ENCODE data around the gene HEATR9.

Gene HEATR9

GRCh38 chr17:35867574-35867973 lies 1.1 kb downstream of the HEATR9 start:
- in situ Hi-C loops (cut with HindIII; ENCODE audit: low sequenced_read_pairs) = no loop called here

DNA sequence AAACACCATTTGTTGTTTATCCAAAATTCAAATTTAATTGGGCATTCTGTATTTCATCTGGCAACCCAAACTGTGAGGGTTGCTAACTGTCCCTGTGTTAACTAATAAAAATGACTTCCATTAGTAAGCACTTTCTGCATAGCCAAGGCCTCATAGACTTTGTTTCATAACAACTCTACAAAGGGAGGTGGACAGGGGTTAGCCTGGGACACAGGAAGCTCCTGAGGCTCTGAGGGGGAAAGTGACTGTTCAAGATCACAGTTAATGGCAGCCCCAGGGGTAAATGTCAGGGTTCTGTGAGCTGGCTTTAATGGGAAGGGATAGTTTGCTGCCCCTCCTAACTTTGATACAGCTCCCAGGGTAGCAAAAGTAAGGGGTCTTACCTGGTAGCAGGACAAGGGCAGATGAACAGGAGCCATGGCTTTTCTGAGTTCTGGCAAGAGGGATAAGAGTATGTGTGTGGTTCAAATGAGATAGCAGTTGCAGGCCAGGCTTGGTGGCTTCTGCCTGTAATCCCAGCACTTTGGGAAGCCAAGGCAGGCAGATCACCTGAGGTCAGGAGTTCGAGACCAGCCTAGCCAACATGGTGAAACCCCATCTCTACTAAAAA lies 2.2 kb downstream of the HEATR9 start:
- in situ Hi-C loops (cut with HindIII; ENCODE audit: low sequenced_read_pairs) = no loop called here

DNA sequence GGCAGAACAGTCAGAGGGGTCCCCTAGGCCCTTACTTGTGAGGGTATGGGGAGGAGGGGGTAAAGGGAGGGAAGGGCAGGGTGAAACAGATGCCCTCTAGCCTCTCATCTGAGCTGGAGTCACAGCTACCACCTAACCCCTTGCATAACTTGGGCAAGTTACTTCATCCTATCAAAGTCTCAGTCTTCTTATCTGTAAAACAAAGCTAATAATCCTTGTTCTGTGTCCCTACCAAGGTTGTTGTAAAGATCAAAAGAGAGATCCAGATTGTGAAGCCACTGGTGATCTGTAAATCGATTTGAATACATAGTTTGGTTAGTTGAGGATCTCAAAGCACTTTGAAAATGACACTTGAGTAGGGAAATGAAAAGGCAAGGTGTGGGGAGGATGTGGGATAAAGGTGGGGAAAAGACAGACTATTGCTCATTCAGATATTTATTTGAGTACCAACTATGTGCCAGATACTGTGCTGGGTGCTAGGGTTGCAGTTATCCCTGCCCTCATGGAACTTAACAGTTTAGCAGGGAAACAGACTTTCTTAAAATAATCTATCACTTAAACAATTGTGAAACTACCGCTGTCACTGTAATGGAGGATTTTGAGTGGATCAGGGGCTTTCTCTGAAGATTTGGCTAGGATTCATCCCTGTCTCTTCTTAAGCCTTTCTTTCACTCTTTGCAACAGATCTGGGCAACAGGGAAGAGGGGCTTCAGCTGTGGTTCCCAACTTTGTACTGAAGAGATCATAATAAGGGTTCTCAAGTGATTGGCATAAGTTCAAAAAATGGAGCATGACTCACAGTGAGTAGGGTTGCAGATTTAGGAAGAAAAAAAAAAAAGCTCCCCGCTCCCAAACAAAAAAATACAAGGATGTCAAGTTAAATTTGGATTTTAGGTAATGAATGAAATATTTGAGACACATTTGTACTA lies 3.0 kb downstream of the HEATR9 start:
- in situ Hi-C loops (cut with HindIII; ENCODE audit: low sequenced_read_pairs) = no loop called here

DNA sequence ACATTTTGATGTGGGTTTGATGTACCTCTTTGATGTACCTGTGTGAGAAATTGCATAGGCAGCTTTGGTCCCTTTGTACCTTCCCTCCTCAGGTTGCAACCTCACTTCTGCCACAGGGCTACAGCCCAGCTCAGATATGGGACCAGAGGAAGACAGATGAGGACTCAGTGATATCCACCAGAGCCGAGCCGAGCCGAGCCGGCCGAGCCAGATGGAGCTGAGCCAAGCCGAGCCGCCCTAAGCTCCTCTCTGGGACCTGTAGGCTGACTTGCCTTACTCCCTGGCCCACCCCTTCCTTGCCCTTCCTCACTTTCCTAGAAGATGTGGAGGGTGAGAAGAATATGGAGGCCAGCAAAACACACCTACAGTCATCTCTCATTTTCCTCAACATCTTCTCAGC lies 3.8 kb downstream of the HEATR9 start:
- in situ Hi-C loops (cut with HindIII; ENCODE audit: low sequenced_read_pairs) = no loop called here

GRCh38 chr17:35856603-35857002 lies 12.1 kb downstream of the HEATR9 start:
- in situ Hi-C loops (cut with HindIII; ENCODE audit: low sequenced_read_pairs) = no loop called here

DNA sequence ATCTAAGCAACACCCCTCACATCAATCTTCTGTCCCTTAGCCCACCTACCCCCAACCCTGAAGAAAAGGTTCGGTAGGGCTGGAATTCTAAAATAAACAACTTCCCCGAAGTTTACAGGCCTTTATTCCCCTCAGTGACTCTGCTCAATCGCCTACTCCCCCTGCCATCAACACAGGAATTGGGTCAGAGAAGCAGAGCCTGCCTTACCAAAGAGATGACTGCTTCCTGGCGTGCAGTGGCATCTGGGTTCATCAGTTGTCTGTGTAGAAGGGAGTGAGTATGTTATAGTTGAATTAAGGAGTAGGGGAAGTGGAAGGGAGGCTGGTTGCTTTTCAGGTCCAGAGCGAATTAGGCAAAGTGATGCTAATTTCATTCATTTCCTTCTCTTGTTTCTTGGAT lies 12.7 kb downstream of the HEATR9 start:
- in situ Hi-C loops (cut with HindIII; ENCODE audit: low sequenced_read_pairs) = no loop called here

DNA sequence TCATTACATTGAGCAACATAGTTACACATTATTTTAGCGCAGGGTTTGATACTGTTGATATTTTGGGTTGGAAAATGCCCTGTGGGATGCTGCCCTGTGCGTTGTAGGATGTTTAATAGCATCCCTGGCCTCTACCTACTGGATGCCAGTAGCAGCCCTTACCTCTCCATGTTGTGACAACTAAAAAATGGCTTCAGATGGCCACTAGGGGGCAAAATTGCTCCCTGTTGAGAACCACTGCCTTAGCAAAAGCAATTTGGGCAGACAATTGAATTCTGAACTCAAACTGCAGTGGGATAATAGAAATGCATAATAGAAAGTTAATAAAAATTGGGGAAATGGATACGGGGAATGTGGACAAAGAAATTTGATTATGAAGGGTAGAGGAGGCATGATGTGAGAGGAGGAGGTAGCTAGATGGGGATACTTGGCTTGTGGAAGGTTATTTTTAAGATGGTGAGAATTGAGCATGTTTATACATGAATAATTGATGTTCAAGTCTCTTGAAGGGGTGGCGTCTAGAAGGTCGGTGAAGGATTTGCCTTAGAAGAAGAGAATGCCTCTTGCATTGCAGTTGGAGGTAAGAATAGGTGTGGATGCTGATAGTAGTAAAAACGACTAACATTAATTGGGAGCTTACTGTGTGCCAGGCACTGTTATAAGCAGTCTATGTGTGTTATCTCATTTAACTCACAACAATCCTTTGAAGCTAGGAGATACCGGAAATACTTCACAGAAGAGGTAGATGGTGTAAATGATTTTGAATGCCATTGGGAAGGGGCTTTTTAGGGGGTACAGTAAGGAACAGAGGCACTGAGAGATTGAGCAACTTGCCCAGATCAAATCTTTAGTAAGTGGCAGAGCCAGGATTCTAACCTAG lies 19.0 kb downstream of the HEATR9 start:
- in situ Hi-C loops (cut with HindIII; ENCODE audit: low sequenced_read_pairs) = no loop called here

GRCh38 chr17:35847633-35848373 lies 20.9 kb downstream of the HEATR9 start:
- in situ Hi-C loops (cut with HindIII; ENCODE audit: low sequenced_read_pairs) = no loop called here

GRCh38 chr17:35847006-35847405 lies 21.7 kb downstream of the HEATR9 start:
- in situ Hi-C loops (cut with HindIII; ENCODE audit: low sequenced_read_pairs) = no loop called here

DNA sequence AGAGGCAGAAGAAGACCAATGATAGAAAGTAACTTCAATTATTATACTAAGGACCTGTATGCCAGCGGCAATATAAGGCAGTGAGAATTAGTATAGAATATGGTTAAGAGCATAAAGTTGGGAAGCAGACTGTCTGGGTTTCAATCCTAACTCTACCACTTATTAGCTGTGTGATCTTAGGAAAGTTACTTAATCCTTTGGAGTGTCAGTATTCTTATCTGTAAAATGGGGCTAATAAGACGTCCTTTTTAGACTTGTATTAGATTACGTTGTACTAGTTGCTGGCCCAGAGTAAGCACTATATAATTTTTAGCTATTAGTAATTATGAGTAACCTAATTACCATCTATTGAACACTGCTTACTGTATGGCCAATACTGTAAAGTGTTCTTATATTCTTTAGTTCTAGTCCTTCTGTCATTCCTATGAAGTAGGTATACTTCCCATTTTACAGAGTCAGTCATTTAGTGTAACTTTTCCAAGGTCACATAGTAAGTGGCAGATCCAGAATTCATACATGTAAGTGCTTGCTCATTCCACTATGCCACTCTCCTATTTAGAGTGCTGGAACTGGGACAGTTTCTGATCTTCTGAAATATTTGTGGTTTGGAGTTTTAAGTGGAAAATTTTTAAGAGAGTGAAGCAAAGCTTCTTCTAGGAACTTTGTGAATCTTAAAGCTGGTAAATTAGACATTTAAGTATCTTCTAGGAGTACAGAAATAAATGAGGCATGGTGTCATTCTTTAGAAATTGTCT lies 22.5 kb downstream of the HEATR9 start:
- in situ Hi-C loops (cut with HindIII; ENCODE audit: low sequenced_read_pairs) = no loop called here

GRCh38 chr17:35844547-35844946 lies 24.1 kb downstream of the HEATR9 start:
- in situ Hi-C loops (cut with HindIII; ENCODE audit: low sequenced_read_pairs) = no loop called here

GRCh38 chr17:35843698-35844097 lies 25.0 kb downstream of the HEATR9 start:
- in situ Hi-C loops (cut with HindIII; ENCODE audit: low sequenced_read_pairs) = no loop called here

GRCh38 chr17:35842239-35842638 lies 26.5 kb downstream of the HEATR9 start:
- in situ Hi-C loops (cut with HindIII; ENCODE audit: low sequenced_read_pairs) = no loop called here

- in situ Hi-C loops (cut with HindIII; ENCODE audit: low sequenced_read_pairs) = no loop called here
Measured at GRCh38 chr17:35841505-35841904, 27.2 kb downstream of the HEATR9 start.

DNA sequence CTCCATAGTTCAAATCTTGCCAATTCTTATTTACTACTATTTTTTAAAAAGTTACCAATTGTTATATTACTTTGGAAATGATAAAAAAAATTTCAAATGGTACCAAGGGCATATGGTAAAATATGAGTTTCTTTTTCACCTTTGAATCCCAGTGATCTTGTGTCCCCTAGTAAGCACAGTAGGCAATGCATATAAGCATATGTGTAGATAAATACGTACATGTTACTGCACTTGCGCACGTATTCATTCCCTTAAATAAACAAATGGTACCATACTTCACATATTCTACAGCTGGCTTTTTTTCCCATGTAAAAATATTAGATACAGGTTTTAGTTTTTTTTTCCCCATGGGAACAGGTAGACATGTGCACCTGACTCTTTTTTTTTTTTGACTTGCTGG lies 27.6 kb downstream of the HEATR9 start:
- in situ Hi-C loops (cut with HindIII; ENCODE audit: low sequenced_read_pairs) = no loop called here

GRCh38 chr17:35825206-35825605 lies 43.5 kb downstream of the HEATR9 start:
- in situ Hi-C loops (cut with HindIII; ENCODE audit: low sequenced_read_pairs) = no loop called here

DNA sequence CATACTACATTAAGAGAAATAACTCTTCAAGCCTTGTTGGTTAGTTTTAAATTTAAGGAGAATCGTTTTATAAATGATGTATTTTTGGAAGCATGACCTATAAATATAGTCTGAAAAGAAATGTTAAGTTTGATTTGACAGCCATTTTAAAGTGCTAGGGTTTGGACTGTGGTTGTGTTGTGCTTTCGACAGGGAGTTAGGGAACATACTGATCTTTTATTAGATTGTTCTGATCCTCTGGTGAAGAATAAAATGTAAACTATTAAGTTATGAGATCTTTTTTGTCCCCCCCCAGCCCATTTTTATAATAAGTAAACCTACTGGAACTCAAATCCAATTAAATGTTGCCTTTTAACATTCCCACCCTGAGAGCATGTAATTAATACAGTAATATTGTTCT lies 47.4 kb downstream of the HEATR9 start:
- in situ Hi-C loops (cut with HindIII; ENCODE audit: low sequenced_read_pairs) = no loop called here

DNA sequence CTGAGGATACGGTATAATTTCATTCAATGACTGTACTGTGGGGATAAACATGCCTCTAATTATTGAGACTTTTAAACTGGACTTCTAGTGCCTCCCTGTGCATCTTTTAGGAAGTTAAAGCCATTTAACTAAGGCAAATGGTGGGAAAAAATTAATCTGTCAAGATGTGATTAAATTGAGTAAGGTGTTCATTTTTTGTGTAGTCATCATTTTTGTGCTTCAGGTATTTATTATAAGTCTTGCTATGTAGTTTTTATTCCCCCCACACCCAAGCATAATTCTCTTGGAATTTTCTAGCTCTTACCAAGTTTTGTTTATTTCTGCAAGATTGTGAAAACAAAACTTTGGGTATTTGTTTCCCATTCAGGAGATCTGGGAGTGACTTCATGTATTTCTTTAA lies 49.2 kb downstream of the HEATR9 start:
- in situ Hi-C loops (cut with HindIII; ENCODE audit: low sequenced_read_pairs) = no loop called here

DNA sequence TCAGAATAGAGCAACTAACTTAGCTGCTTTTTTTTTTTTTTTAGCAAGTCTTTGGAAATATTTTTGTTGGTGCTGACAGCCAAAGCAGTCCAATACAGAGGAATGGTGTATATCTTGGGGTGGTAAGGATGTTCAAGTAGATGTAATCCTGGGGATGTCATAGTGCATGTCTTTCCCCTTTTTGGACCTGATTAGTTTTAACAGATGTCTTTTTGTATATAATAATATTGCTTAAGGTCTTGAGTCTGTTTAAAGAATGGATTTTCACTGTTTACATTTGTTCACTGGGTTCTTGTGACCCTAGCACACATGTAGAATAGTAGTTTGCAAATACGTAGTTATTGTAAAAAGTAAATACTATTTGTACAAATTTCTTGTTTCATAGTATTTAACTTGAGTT lies 51.5 kb downstream of the HEATR9 start:
- in situ Hi-C loops (cut with HindIII; ENCODE audit: low sequenced_read_pairs) = no loop called here

DNA sequence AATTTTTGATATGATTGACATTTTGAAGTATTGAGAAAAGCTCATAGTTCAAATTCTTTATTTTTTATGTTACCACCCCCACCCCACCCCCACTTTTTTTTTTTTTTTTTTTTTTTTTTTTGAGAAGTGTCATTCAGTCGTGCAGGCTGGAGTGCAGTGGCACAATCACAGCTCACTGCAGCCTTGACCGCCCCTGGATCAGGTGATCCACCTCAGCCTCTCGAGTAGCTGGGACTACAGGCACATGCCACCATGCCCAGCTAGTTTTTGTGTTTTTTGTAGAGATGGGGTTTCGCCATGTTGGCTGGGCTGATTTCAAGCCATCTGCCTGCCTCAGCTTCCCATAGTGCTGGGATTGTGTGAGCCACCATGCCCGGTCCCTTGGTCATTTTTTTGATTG lies 52.0 kb downstream of the HEATR9 start:
- in situ Hi-C loops (cut with HindIII; ENCODE audit: low sequenced_read_pairs) = no loop called here
